Measurements from ENCODE around the gene BDKRB2.

Gene BDKRB2

DNA sequence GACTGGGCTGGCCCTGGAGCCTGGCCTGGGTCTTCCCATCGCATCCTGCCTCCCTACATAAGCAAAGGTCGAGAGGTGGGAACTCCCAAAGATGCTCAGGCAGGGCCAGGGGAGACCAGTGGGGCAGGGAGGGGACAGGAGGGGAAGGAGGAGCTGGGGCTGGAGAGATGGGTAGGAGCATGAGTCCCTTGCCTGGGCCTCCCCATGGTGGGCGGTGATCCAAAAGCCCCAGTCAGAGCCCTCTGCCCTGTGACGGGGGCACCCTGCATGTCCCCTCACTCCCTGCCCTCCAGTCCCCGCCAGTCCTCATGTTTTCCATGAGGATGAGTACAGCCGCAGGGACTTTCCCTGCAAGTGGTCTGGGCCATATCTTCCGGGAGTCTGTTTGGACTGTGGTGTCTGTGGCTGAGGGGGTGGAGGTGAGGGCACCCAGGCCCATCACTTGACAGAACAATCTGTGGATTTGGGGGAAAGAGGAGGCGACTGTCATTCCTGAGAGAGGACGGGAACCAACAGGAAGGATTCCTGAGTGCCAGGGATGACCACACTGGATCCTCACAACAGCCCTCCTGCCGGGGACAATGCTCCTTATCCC, 9.3 kb downstream of the BDKRB2 start:
- Histone ChIP-seq H3K4me3 (ENCODE audit: low read depth, low read length) (no peak overlapping the region), H3K79me2 (ENCODE audit: control insufficient read depth, insufficient read depth, low read length, unreplicated experiment) (no peaks in the 10 kb centered on the region), H2AFZ (ENCODE audit: low read length, unreplicated experiment) (no peak overlapping the region), H3K27me3 (ENCODE audit: insufficient read depth, low read length) (no peaks in the 10 kb centered on the region), H3K36me3 (ENCODE audit: insufficient read depth, low read length) (no peaks in the 10 kb centered on the region), H3K27ac (ENCODE audit: low read depth, low read length) (no peak overlapping the region), H3K4me1 (ENCODE audit: control insufficient read depth, insufficient read depth, low read length, unreplicated experiment) (no peaks in the 10 kb centered on the region)

DNA sequence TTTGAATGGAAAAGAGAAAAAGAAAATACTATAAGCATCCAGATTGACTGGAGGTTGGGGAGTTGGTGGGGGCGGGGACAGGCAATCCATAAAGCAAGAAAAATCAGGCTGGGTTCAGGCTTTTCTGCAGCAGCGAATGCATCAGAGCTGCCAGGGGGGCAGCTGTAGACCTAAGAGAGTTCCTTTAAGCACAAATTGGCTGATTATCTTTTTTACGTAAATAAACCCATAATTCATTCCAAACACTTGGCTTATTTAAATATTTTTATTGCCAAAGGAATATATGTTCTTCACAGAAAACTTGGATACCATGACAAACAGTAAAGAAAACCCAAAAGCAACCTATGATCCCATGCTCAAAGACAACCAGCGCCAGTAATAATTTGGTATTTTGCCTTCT, 10.2 kb downstream of the BDKRB2 start:
- no peak overlapping the region for H2AFZ ChIP-seq (ENCODE audit: low read length, unreplicated experiment)
- no peak overlapping the region for H3K4me3 ChIP-seq (ENCODE audit: low read depth, low read length)
- no peaks in the 10 kb centered on the region for H3K4me1 ChIP-seq (ENCODE audit: control insufficient read depth, insufficient read depth, low read length, unreplicated experiment)
- H3K36me3 ChIP-seq (ENCODE audit: insufficient read depth, low read length), result no peaks in the 10 kb centered on the region
- H3K27ac ChIP-seq (ENCODE audit: low read depth, low read length), result no peak overlapping the region
- H3K79me2 ChIP-seq (ENCODE audit: control insufficient read depth, insufficient read depth, low read length, unreplicated experiment), result no peaks in the 10 kb centered on the region
- no peaks in the 10 kb centered on the region for H3K27me3 ChIP-seq (ENCODE audit: insufficient read depth, low read length)

DNA sequence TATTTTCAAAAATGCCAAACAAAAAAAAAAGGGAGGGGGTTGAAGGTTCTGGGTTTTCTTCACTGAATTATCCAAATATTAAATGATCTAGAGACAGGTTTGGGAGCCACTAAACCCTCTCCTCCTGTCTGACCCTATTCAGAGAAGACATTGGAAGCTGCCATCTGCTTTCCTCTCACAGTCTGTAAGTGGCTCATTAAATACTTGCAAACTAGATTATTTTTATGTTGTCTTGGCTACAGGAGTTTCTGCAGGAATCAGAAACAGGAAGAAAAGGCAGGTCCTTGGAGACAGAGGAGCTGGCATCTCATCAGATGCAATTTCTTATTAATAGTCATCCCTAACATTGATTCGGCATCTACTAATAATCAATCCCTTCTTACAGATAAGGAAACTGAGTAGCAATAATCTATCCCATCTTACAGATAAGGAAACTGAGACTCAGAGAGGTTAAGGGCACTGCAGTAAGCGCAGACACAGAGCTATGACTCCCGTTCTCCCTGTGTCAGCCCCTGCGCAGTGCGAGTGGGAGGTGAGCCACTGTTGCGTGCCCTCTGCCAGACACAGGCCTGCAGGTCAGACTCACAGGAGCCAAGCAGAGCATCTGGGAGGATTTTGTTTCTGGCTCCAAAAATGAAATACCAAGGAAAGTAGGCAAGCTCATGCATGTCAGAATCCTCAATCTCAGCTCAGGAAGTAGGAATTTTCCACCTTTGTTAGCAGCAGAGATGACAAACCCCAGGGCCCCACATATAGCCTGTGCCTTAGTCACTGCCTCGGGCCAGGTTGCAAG, 11.0 kb downstream of the BDKRB2 start:
- no peaks in the 10 kb centered on the region for H3K27me3 ChIP-seq (ENCODE audit: insufficient read depth, low read length)
- no peak overlapping the region for H3K4me3 ChIP-seq (ENCODE audit: low read depth, low read length)
- no peaks in the 10 kb centered on the region for H3K79me2 ChIP-seq (ENCODE audit: control insufficient read depth, insufficient read depth, low read length, unreplicated experiment)
- H3K4me1 ChIP-seq (ENCODE audit: control insufficient read depth, insufficient read depth, low read length, unreplicated experiment), result no peaks in the 10 kb centered on the region
- no peak overlapping the region for H3K27ac ChIP-seq (ENCODE audit: low read depth, low read length)
- H2AFZ ChIP-seq (ENCODE audit: low read length, unreplicated experiment), result no peak overlapping the region
- no peaks in the 10 kb centered on the region for H3K36me3 ChIP-seq (ENCODE audit: insufficient read depth, low read length)

DNA sequence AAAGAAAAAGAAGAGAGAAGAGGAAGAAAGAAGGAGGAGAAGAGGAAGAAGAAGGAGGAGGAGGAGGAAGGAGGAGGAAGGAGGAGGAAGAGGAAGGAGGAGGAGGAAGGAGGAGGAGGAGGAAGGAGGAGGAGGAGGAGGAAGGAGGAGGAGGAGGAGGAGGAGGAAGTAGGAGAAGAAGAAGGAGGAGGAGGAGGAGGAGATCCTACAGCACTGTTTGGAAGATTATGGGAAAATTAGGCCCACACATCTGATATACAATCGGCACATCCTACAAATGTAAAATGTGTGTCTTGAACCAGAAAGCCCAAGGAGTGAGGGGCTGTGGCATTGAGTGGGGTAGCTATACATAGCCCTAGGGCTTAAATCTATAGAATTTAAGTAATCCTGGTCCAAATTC, 12.0 kb downstream of the BDKRB2 start:
- H3K4me1 ChIP-seq (ENCODE audit: control insufficient read depth, insufficient read depth, low read length, unreplicated experiment), result no peaks in the 10 kb centered on the region
- H3K27ac ChIP-seq (ENCODE audit: low read depth, low read length), result no peak overlapping the region
- H3K27me3 ChIP-seq (ENCODE audit: insufficient read depth, low read length), result no peaks in the 10 kb centered on the region
- H3K79me2 ChIP-seq (ENCODE audit: control insufficient read depth, insufficient read depth, low read length, unreplicated experiment), result no peaks in the 10 kb centered on the region
- H3K36me3 ChIP-seq (ENCODE audit: insufficient read depth, low read length), result no peaks in the 10 kb centered on the region
- no peak overlapping the region for H3K4me3 ChIP-seq (ENCODE audit: low read depth, low read length)
- no peak overlapping the region for H2AFZ ChIP-seq (ENCODE audit: low read length, unreplicated experiment)

DNA sequence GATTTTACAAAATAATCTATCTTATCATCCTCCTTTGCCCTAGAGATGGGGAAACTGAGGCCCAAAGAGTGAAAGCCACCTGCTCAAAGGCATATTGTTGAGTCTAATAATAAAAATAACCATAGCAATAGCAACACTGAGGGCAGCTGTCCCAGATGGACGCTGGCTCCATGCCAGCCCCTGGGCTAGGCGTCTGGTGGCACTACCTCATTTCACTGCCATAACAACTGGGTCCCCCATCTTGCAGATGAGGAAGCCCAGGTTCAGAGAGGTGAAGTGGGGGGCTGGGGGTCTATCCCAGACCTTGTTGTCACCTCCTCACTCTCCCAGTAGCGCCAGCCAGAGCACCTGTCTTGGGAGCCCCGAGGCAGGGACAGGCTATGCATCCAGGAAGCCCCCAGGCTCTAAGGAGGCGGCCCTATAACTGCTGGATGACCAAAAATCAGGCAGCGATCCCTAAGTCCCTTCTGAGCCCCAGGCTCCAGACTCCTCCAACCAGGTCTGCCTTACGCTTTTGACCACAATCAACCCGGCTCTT, 12.8 kb downstream of the BDKRB2 start:
- Histone ChIP-seq H3K27ac (ENCODE audit: low read depth, low read length) (no peak overlapping the region), H3K27me3 (ENCODE audit: insufficient read depth, low read length) (no peaks in the 10 kb centered on the region), H2AFZ (ENCODE audit: low read length, unreplicated experiment) (no peak overlapping the region), H3K4me3 (ENCODE audit: low read depth, low read length) (no peak overlapping the region), H3K4me1 (ENCODE audit: control insufficient read depth, insufficient read depth, low read length, unreplicated experiment) (no peaks in the 10 kb centered on the region), H3K79me2 (ENCODE audit: control insufficient read depth, insufficient read depth, low read length, unreplicated experiment) (no peaks in the 10 kb centered on the region), H3K36me3 (ENCODE audit: insufficient read depth, low read length) (no peaks in the 10 kb centered on the region)

DNA sequence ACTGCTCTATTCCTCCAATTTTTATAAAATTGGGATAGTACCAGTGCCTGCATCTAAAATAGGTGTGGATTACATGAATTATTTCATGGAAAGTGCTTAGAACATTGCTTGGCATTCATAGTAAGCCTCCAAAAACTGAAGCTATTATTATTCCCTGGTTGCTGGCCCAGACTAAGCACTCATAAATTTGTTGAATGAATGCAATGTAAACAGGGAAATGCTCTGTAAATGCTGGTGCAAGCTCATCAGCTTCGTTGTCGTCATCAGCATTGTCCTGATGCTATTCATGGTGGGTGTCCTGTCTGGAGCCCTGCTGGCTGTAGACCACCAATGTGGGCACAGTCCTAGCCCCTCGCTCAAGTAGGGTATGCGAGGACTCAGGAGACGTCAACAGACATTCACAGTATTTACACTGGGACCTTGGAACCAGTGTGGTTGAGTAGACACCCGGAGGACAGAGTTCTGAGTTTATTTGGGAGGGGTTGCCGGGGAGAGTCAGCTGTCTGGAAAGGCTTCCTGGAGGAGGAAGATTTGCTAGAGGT, 16.5 kb downstream of the BDKRB2 start:
- no peaks in the 10 kb centered on the region for H3K79me2 ChIP-seq (ENCODE audit: control insufficient read depth, insufficient read depth, low read length, unreplicated experiment)
- no peak overlapping the region for H3K27ac ChIP-seq (ENCODE audit: low read depth, low read length)
- H3K4me3 ChIP-seq (ENCODE audit: low read depth, low read length), result no peak overlapping the region
- H2AFZ ChIP-seq (ENCODE audit: low read length, unreplicated experiment), result no peak overlapping the region
- no peaks in the 10 kb centered on the region for H3K36me3 ChIP-seq (ENCODE audit: insufficient read depth, low read length)
- H3K4me1 ChIP-seq (ENCODE audit: control insufficient read depth, insufficient read depth, low read length, unreplicated experiment), result peaks cover 4% of the 10 kb centered on the region
- H3K27me3 ChIP-seq (ENCODE audit: insufficient read depth, low read length), result no peaks in the 10 kb centered on the region

DNA sequence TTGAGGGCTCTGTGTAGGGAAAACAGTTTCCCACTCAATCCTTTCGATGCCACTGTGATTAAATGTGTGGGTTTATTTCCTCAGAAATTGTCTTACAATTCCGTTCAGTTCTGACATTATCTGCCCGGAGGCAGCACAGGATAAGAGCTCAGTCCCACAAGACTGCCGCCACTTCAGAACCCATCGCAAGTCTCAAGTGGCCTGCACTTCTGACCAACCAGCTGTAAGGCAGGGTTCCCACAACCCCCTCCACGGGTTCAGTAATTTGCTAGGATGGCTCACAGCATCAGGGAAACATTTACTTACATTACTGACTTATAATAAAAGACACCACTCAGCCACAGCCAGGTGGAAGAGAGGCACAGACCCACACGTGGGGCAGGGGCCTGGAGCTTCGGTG, 17.2 kb downstream of the BDKRB2 start:
- Histone ChIP-seq H3K4me1 (ENCODE audit: control insufficient read depth, insufficient read depth, low read length, unreplicated experiment) (peaks cover 4% of the 10 kb centered on the region), H3K79me2 (ENCODE audit: control insufficient read depth, insufficient read depth, low read length, unreplicated experiment) (no peaks in the 10 kb centered on the region), H3K4me3 (ENCODE audit: low read depth, low read length) (no peak overlapping the region), H3K27ac (ENCODE audit: low read depth, low read length) (no peak overlapping the region), H3K36me3 (ENCODE audit: insufficient read depth, low read length) (no peaks in the 10 kb centered on the region), H3K27me3 (ENCODE audit: insufficient read depth, low read length) (no peaks in the 10 kb centered on the region), H2AFZ (ENCODE audit: low read length, unreplicated experiment) (no peak overlapping the region)

DNA sequence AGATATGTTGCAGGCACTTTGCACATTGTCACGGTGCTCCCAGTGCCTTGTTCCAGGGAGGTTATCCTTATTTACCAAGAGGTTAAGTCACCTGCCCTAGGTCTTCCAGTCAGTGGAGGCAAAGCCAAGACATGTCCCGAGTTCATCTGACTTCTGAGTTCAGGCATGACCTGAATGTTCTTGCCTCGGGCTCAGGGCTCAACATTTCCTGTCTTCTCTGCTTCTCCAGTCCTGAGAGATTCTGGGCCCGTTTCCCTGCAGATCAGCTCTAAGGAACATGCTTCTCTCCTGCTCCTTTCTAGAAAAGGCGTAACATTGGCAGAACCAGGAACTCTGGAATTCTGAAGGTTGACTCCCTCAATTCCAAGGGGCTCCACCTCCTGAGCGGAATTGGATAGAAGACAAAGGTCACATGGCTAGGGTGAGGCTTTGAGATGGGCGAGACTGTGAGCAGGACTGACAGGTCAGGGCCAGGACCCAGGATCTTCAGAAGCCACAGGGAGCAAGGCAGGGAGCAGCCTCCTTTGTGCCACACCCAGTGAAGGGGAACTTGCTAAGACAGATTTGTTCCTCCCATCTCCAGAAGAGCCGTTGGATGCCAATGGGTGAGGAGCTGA, 19.9 kb downstream of the BDKRB2 start:
- H3K4me1 ChIP-seq (ENCODE audit: control insufficient read depth, insufficient read depth, low read length, unreplicated experiment), result peaks cover 4% of the 10 kb centered on the region
- no peak overlapping the region for H3K27ac ChIP-seq (ENCODE audit: low read depth, low read length)
- H3K4me3 ChIP-seq (ENCODE audit: low read depth, low read length), result no peak overlapping the region
- no peak overlapping the region for H2AFZ ChIP-seq (ENCODE audit: low read length, unreplicated experiment)
- H3K27me3 ChIP-seq (ENCODE audit: insufficient read depth, low read length), result no peaks in the 10 kb centered on the region
- H3K36me3 ChIP-seq (ENCODE audit: insufficient read depth, low read length), result no peaks in the 10 kb centered on the region
- H3K79me2 ChIP-seq (ENCODE audit: control insufficient read depth, insufficient read depth, low read length, unreplicated experiment), result no peaks in the 10 kb centered on the region

DNA sequence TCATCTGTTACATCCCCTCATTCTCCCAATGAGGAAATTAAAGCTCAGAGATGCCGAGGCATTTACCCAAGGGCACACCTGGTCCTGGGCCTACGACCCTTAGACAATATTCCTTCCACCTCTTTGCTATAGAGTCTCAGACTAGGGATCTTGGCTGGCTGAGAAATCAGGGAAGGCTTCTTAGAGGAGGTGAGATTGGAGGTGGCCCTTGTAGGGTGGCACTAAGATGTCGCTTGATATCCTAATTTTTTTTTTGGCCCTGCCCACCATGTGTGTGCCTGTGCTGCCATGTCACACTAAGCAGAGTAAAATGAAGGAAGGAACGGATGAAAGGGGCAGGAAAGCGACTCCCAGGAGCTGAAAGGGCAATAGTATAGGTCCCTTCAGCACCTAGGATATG, 20.6 kb downstream of the BDKRB2 start:
- no peak overlapping the region for H3K27ac ChIP-seq (ENCODE audit: low read depth, low read length)
- H3K4me1 ChIP-seq (ENCODE audit: control insufficient read depth, insufficient read depth, low read length, unreplicated experiment), result peaks cover 4% of the 10 kb centered on the region
- H3K27me3 ChIP-seq (ENCODE audit: insufficient read depth, low read length), result no peaks in the 10 kb centered on the region
- no peak overlapping the region for H3K4me3 ChIP-seq (ENCODE audit: low read depth, low read length)
- no peak overlapping the region for H2AFZ ChIP-seq (ENCODE audit: low read length, unreplicated experiment)
- no peaks in the 10 kb centered on the region for H3K36me3 ChIP-seq (ENCODE audit: insufficient read depth, low read length)
- no peaks in the 10 kb centered on the region for H3K79me2 ChIP-seq (ENCODE audit: control insufficient read depth, insufficient read depth, low read length, unreplicated experiment)

DNA sequence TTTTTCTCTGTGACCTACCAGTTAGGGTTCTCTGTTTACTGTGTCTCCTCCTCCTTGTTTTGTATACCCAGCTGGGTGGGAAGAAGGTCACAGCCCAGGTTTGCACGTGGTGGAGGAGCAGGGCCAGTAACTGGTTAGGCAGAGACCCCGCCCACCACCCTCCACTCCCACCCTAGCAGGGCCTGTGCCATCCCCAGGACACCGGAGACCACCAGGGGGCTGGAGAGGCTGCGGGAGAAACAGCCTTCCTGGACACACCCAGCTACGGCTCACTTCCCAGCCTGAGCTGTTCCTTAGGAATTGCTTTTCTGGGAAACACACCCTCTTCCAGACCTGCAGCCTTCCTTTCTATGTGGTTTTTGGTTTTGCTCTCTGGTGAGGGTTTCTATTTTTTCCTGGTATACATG, 21.1 kb downstream of the BDKRB2 start:
- Histone ChIP-seq H3K79me2 (ENCODE audit: control insufficient read depth, insufficient read depth, low read length, unreplicated experiment) (no peaks in the 10 kb centered on the region), H3K36me3 (ENCODE audit: insufficient read depth, low read length) (no peaks in the 10 kb centered on the region), H3K27me3 (ENCODE audit: insufficient read depth, low read length) (no peaks in the 10 kb centered on the region), H3K4me3 (ENCODE audit: low read depth, low read length) (no peak overlapping the region), H3K27ac (ENCODE audit: low read depth, low read length) (no peak overlapping the region), H2AFZ (ENCODE audit: low read length, unreplicated experiment) (no peak overlapping the region), H3K4me1 (ENCODE audit: control insufficient read depth, insufficient read depth, low read length, unreplicated experiment) (peaks cover 4% of the 10 kb centered on the region)
